Measurements from ENCODE around the gene GRAP. TPM values are rescaled to one million over a fixed set of nuclear protein-coding genes. Genes with fewer than 3 reads are reported as not detected.
"Not testable (repeated sequence)": the region's sequence is repeated elsewhere in the genome, so short reads cannot be mapped to it uniquely, and the experiment has no call there.

GRAP gene
- total RNA-seq, 2 donors from 2014 or later = 0.15 TPM; not detected in 1

DNA sequence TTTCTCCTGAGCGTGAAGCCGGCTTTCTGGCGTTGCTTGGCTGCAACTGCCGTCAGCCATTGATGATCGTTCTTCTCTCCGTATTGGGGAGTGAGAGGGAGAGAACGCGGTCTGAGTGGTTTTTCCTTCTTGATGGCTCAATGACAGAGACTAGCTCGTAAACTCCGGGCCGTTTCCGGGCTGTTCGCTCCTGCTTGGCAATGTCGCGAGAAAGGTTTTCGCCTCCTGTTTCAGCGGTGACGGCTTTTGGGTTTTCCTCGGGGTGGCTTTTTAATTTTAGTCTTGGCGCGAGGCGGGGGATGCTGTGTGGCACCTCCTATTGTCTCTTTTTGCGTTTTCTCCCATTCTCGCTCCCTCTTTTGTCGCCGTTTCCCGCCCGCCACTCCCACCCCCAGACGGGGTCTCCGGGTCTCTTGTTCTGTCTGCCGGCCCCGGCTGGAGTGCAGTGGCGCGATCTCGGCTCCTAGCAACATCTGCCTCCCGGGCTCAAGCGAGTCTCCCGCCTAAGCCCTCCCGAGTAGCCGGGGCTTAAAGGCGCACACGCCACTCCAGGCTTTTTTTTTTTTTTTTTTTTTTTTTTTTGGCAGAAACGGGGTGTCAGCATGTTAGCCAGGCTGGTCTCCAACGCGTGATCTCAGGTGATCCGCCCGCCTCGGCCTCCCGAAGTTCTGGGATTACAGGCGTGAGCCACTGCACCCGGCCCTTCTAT is 15.4 kb upstream of the GRAP start:
- not testable (repeated sequence) for H3K4me3 Mint-ChIP-seq; H3K9me3 ChIP-seq (ENCODE audit: control insufficient read depth, low read length)

DNA sequence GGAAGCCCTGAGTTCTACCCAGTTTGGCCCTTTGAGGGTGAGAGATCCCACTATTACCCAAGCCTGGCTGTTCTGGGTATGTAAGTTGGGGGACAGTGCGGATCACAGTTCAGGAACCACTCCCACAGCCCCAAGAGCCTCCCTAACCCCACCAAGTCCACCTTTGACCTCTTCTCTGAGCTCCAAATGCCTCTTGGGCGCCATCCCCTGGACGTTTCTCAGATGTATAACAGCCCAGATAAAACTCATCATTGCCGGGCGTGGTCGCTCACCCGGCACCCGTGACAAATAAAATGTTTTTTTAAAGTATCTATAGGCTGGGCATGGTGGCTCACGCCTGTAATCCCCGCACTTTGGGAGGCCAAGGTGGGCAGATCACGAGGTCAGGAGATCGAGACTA is 8.7 kb upstream of the GRAP start:
- H3K36me3 ChIP-seq (ENCODE audit: control insufficient read depth, insufficient read depth, low read length); H3K4me3 ChIP-seq (ENCODE audit: low read length); H3K4me3 Mint-ChIP-seq; H3K9me3 ChIP-seq (ENCODE audit: control insufficient read depth, low read length); H3K4me1 Mint-ChIP-seq; DNase-seq; H3K27ac ChIP-seq (ENCODE audit: low read depth, low read length); H3K27me3 ChIP-seq (ENCODE audit: control insufficient read depth, insufficient read depth, low read length, poor library complexity, severe bottlenecking); H3K9me3 Mint-ChIP-seq; H3K36me3 Mint-ChIP-seq (ENCODE audit: low read depth); H3K4me1 ChIP-seq (ENCODE audit: control insufficient read depth, insufficient read depth, low read length); H3K9ac ChIP-seq (ENCODE audit: extremely low read depth, low read length, poor library complexity, severe bottlenecking); H3K27ac Mint-ChIP-seq; H3K27me3 Mint-ChIP-seq (ENCODE audit: insufficient read depth): not testable (repeated sequence)
- no CpG with 5 or more reads among the region's 12 CpGs for WGBS, 2 experiments (ENCODE audit: insufficient coverage in 1 of 2, insufficient read length in 1 of 2)

More for the DNA sequence above, 15.4 kb upstream of the GRAP start:
- H3K4me3 ChIP-seq (ENCODE audit: low read length); H3K27ac ChIP-seq (ENCODE audit: low read depth, low read length); DNase-seq; H3K36me3 Mint-ChIP-seq (ENCODE audit: low read depth); H3K4me1 ChIP-seq (ENCODE audit: control insufficient read depth, insufficient read depth, low read length); H3K27me3 ChIP-seq (ENCODE audit: control insufficient read depth, insufficient read depth, low read length, poor library complexity, severe bottlenecking); H3K9ac ChIP-seq (ENCODE audit: extremely low read depth, low read length, poor library complexity, severe bottlenecking); H3K4me1 Mint-ChIP-seq; H3K36me3 ChIP-seq (ENCODE audit: control insufficient read depth, insufficient read depth, low read length); H3K27me3 Mint-ChIP-seq (ENCODE audit: insufficient read depth); H3K27ac Mint-ChIP-seq; H3K9me3 Mint-ChIP-seq: not testable (repeated sequence)
- no CpG with 5 or more reads among the region's 51 CpGs for WGBS, 2 experiments (ENCODE audit: insufficient coverage in 1 of 2, insufficient read length in 1 of 2)

GRCh38 chr17:19048826-19049225 is 2.1 kb upstream of the GRAP start:
- H3K27ac Mint-ChIP-seq; H3K4me1 Mint-ChIP-seq; H3K9me3 Mint-ChIP-seq; H3K9ac ChIP-seq (ENCODE audit: extremely low read depth, low read length, poor library complexity, severe bottlenecking); H3K36me3 Mint-ChIP-seq (ENCODE audit: low read depth); H3K9me3 ChIP-seq (ENCODE audit: control insufficient read depth, low read length); H3K4me1 ChIP-seq (ENCODE audit: control insufficient read depth, insufficient read depth, low read length); H3K4me3 ChIP-seq (ENCODE audit: low read length); H3K27me3 ChIP-seq (ENCODE audit: control insufficient read depth, insufficient read depth, low read length, poor library complexity, severe bottlenecking); H3K4me3 Mint-ChIP-seq; DNase-seq; H3K27me3 Mint-ChIP-seq (ENCODE audit: insufficient read depth); H3K27ac ChIP-seq (ENCODE audit: low read depth, low read length); H3K36me3 ChIP-seq (ENCODE audit: control insufficient read depth, insufficient read depth, low read length): not testable (repeated sequence)
- WGBS, 2 experiments (ENCODE audit: insufficient coverage in 1 of 2, insufficient read length in 1 of 2) = no CpG with 5 or more reads among the region's 7 CpGs

GRCh38 chr17:19047510-19047909 is 753 bp upstream of the GRAP start:
- not testable (repeated sequence) for H3K27ac Mint-ChIP-seq; H3K27me3 Mint-ChIP-seq (ENCODE audit: insufficient read depth); H3K36me3 ChIP-seq (ENCODE audit: control insufficient read depth, insufficient read depth, low read length); H3K27ac ChIP-seq (ENCODE audit: low read depth, low read length); H3K36me3 Mint-ChIP-seq (ENCODE audit: low read depth); DNase-seq; H3K9ac ChIP-seq (ENCODE audit: extremely low read depth, low read length, poor library complexity, severe bottlenecking); H3K4me3 ChIP-seq (ENCODE audit: low read length); H3K9me3 Mint-ChIP-seq; H3K4me1 Mint-ChIP-seq; H3K27me3 ChIP-seq (ENCODE audit: control insufficient read depth, insufficient read depth, low read length, poor library complexity, severe bottlenecking); H3K4me3 Mint-ChIP-seq; H3K9me3 ChIP-seq (ENCODE audit: control insufficient read depth, low read length); H3K4me1 ChIP-seq (ENCODE audit: control insufficient read depth, insufficient read depth, low read length)
- 92% methylated on average over 3 of the region's 7 CpGs; no CpG with 5 or more reads in 1 of the 2 experiments for WGBS, 2 experiments (ENCODE audit: insufficient coverage in 1 of 2, insufficient read length in 1 of 2)

DNA sequence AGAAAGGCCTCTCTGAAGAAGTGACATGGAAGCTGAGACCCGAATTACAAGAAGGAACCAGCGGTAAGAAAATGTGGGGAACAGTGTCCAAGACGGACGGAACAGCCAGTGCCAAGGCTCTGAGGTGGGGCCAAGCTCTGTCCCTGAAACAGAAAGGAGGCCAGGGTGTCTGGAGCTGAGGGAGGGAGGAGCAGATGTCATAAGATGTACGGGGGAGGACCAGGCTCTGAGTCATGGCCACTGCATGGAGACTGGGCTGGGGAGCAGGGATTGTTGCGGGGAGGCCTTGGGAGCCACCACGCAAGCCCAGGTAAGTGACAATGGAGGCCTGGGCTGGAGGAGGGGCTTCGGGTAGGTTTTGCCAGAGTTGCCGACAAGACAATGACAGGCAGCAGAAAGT is 2.1 kb downstream of the GRAP start:
- H3K27me3 Mint-ChIP-seq (ENCODE audit: insufficient read depth); H3K9me3 Mint-ChIP-seq; H3K27me3 ChIP-seq (ENCODE audit: control insufficient read depth, insufficient read depth, low read length, poor library complexity, severe bottlenecking); H3K27ac Mint-ChIP-seq; H3K4me1 Mint-ChIP-seq; H3K9ac ChIP-seq (ENCODE audit: extremely low read depth, low read length, poor library complexity, severe bottlenecking); H3K9me3 ChIP-seq (ENCODE audit: control insufficient read depth, low read length); H3K36me3 Mint-ChIP-seq (ENCODE audit: low read depth); H3K27ac ChIP-seq (ENCODE audit: low read depth, low read length); H3K4me3 ChIP-seq (ENCODE audit: low read length); DNase-seq; H3K36me3 ChIP-seq (ENCODE audit: control insufficient read depth, insufficient read depth, low read length); H3K4me3 Mint-ChIP-seq; H3K4me1 ChIP-seq (ENCODE audit: control insufficient read depth, insufficient read depth, low read length): not testable (repeated sequence)
- WGBS, 2 experiments (ENCODE audit: insufficient coverage in 1 of 2, insufficient read length in 1 of 2) = no CpG with 5 or more reads among the region's 9 CpGs

GRCh38 chr17:19043032-19043431 is 3.7 kb downstream of the GRAP start:
- not testable (repeated sequence) for H3K4me3 ChIP-seq (ENCODE audit: low read length)

GRCh38 chr17:19042369-19042768 is 4.4 kb downstream of the GRAP start:
- H3K9me3 ChIP-seq (ENCODE audit: control insufficient read depth, low read length); H3K9me3 Mint-ChIP-seq; H3K27ac ChIP-seq (ENCODE audit: low read depth, low read length); H3K9ac ChIP-seq (ENCODE audit: extremely low read depth, low read length, poor library complexity, severe bottlenecking); H3K27me3 Mint-ChIP-seq (ENCODE audit: insufficient read depth); DNase-seq; H3K36me3 ChIP-seq (ENCODE audit: control insufficient read depth, insufficient read depth, low read length); H3K4me3 ChIP-seq (ENCODE audit: low read length); H3K27ac Mint-ChIP-seq; H3K4me1 ChIP-seq (ENCODE audit: control insufficient read depth, insufficient read depth, low read length); H3K27me3 ChIP-seq (ENCODE audit: control insufficient read depth, insufficient read depth, low read length, poor library complexity, severe bottlenecking); H3K4me1 Mint-ChIP-seq; H3K36me3 Mint-ChIP-seq (ENCODE audit: low read depth); H3K4me3 Mint-ChIP-seq: not testable (repeated sequence)
- no CpG with 5 or more reads among the region's 14 CpGs for WGBS, 2 experiments (ENCODE audit: insufficient coverage in 1 of 2, insufficient read length in 1 of 2)

More at GRCh38 chr17:19043032-19043431, 3.7 kb downstream of the GRAP start:
- H3K9ac ChIP-seq (ENCODE audit: extremely low read depth, low read length, poor library complexity, severe bottlenecking); DNase-seq; H3K27me3 ChIP-seq (ENCODE audit: control insufficient read depth, insufficient read depth, low read length, poor library complexity, severe bottlenecking); H3K4me1 ChIP-seq (ENCODE audit: control insufficient read depth, insufficient read depth, low read length); H3K4me3 Mint-ChIP-seq; H3K27me3 Mint-ChIP-seq (ENCODE audit: insufficient read depth); H3K9me3 ChIP-seq (ENCODE audit: control insufficient read depth, low read length); H3K4me1 Mint-ChIP-seq; H3K36me3 ChIP-seq (ENCODE audit: control insufficient read depth, insufficient read depth, low read length); H3K9me3 Mint-ChIP-seq; H3K27ac Mint-ChIP-seq; H3K36me3 Mint-ChIP-seq (ENCODE audit: low read depth); H3K27ac ChIP-seq (ENCODE audit: low read depth, low read length): not testable (repeated sequence)
- no CpG with 5 or more reads among the region's 8 CpGs for WGBS, 2 experiments (ENCODE audit: insufficient coverage in 1 of 2, insufficient read length in 1 of 2)
